ENCODE results near the gene SLC2A8. TPM values are rescaled to one million over a fixed set of nuclear protein-coding genes. Genes with fewer than 3 reads are reported as not detected.

SLC2A8 gene
- total RNA-seq, 4 donors from 2014 or later, result 9.6 to 95.8 (median 29.4) TPM

- intact Hi-C loops (cut with DNase I; ENCODE audit: low total_unique reads) (no loop called here), in situ Hi-C loops (cut with MboI; ENCODE audit: low pct_ligation_motif_present in 1 of 4, low pct_unique_long_range_greater_than_20kb in 1 of 4, low sequenced_read_pairs in 3 of 4) (no loop called here)
- Histone ChIP-seq H3K4me1 (peaks cover 5 to 26% (median 15%) of the 10 kb centered on the region in 4 donors), H3K27ac (peak overlapping the region; percentile 64 to 73 (median 70)), H3K36me3 (no peaks in the 10 kb centered on the region), H3K9me3 (no peaks in the 10 kb centered on the region), H3K27me3 (no peaks in the 10 kb centered on the region), H3K4me3 (no peak overlapping the region)
- no peak for DNase-seq
- 20 to 42% methylated on average over 1 to 6 of the region's 6 CpGs for WGBS, 2 donors (ENCODE audit: low coverage in 1 of 2)
- TF ChIP-seq POLR2A (IDR thresholded peaks at IDR 0.05) (no peak), EP300 (IDR thresholded peaks at IDR 0.05; ENCODE audit: low read depth) (no peak), POLR2AphosphoS5 (IDR thresholded peaks at IDR 0.05) (no peak), CTCF (IDR thresholded peaks at IDR 0.05) (no peak)
Observed at GRCh38 chr9:127388856-127389238, 8.1 kb upstream of the SLC2A8 start.

GRCh38 chr9:127389381-127390247 is 7.4 kb upstream of the SLC2A8 start:
- H3K9me3 ChIP-seq, result no peaks in the 10 kb centered on the region
- intact Hi-C loops (cut with DNase I; ENCODE audit: low total_unique reads) (loop anchor here (10.0 kb wide), 1 partner anchor 175 kb away; no protein-coding TSS in a partner anchor), in situ Hi-C loops (cut with MboI; ENCODE audit: low pct_ligation_motif_present in 1 of 4, low pct_unique_long_range_greater_than_20kb in 1 of 4, low sequenced_read_pairs in 3 of 4) (no loop called here)
- peak overlapping the region; percentile 64 to 73 (median 70) for H3K27ac ChIP-seq
- TF ChIP-seq POLR2AphosphoS5 (IDR thresholded peaks at IDR 0.05) (no peak), EP300 (IDR thresholded peaks at IDR 0.05; ENCODE audit: low read depth) (no peak), CTCF (IDR thresholded peaks at IDR 0.05) (no peak), POLR2A (IDR thresholded peaks at IDR 0.05) (no peak)
- H3K4me3 ChIP-seq, result no peak overlapping the region
- no peak for DNase-seq
- H3K36me3 ChIP-seq, result no peaks in the 10 kb centered on the region
- WGBS, 2 donors (ENCODE audit: low coverage in 1 of 2), result 30 to 71% methylated on average over 1 to 4 of the region's 4 CpGs
- no peaks in the 10 kb centered on the region for H3K27me3 ChIP-seq
- H3K4me1 ChIP-seq, result peaks cover 5 to 26% (median 15%) of the 10 kb centered on the region in 4 donors

- WGBS, 2 donors (ENCODE audit: low coverage in 1 of 2), result 33 to 41% methylated on average over 2 of the region's 2 CpGs
- Histone ChIP-seq H3K27ac (peak overlapping the region in 3 of 4 donors; percentile 7 to 68 (median 25)), H3K27me3 (no peaks in the 10 kb centered on the region), H3K4me1 (peaks cover 5 to 26% (median 15%) of the 10 kb centered on the region in 4 donors), H3K4me3 (no peak overlapping the region), H3K36me3 (no peaks in the 10 kb centered on the region), H3K9me3 (no peaks in the 10 kb centered on the region)
- in situ Hi-C loops (cut with MboI; ENCODE audit: low pct_ligation_motif_present in 1 of 4, low pct_unique_long_range_greater_than_20kb in 1 of 4, low sequenced_read_pairs in 3 of 4), result no loop called here
- no peak for TF ChIP-seq EP300 (IDR thresholded peaks at IDR 0.05; ENCODE audit: low read depth)
- TF ChIP-seq POLR2AphosphoS5 (IDR thresholded peaks at IDR 0.05), result no peak
- TF ChIP-seq POLR2A (IDR thresholded peaks at IDR 0.05), result no peak
- no peak for TF ChIP-seq CTCF (IDR thresholded peaks at IDR 0.05)
- DNase-seq, result no peak
- intact Hi-C loops (cut with DNase I; ENCODE audit: low total_unique reads), result loop anchor here (10.0 kb wide), 1 partner anchor 175 kb away; no protein-coding TSS in a partner anchor
Observed at GRCh38 chr9:127390248-127390545, 6.8 kb upstream of the SLC2A8 start.

GRCh38 chr9:127390563-127390962 is 6.4 kb upstream of the SLC2A8 start:
- Histone ChIP-seq H3K4me1 (peaks cover 5 to 26% (median 15%) of the 10 kb centered on the region in 4 donors), H3K27me3 (no peaks in the 10 kb centered on the region), H3K4me3 (no peak overlapping the region), H3K9me3 (no peaks in the 10 kb centered on the region), H3K36me3 (no peaks in the 10 kb centered on the region), H3K27ac (peak overlapping the region in 3 of 4 donors; percentile 7 to 68 (median 25))
- DNase-seq, result no peak
- no peak for TF ChIP-seq POLR2A (IDR thresholded peaks at IDR 0.05)
- no peak for TF ChIP-seq POLR2AphosphoS5 (IDR thresholded peaks at IDR 0.05)
- TF ChIP-seq CTCF (IDR thresholded peaks at IDR 0.05), result no peak
- TF ChIP-seq EP300 (IDR thresholded peaks at IDR 0.05; ENCODE audit: low read depth), result no peak
- intact Hi-C loops (cut with DNase I; ENCODE audit: low total_unique reads), result loop anchor here (10.0 kb wide), 1 partner anchor 176 kb away; no protein-coding TSS in a partner anchor
- WGBS, 2 donors (ENCODE audit: low coverage in 1 of 2), result 47 to 65% methylated on average over 2 to 5 of the region's 5 CpGs
- in situ Hi-C loops (cut with MboI; ENCODE audit: low pct_ligation_motif_present in 1 of 4, low pct_unique_long_range_greater_than_20kb in 1 of 4, low sequenced_read_pairs in 3 of 4), result no loop called here
